Activated CD4-positive, alpha-beta memory T cell treated with anti-CD3 and anti-CD28 coated beads for 36 hours (primary cell): ENCODE measurements around the gene PJVK. TPM values are rescaled to one million over a fixed set of nuclear protein-coding genes. Genes with fewer than 3 reads are reported as not detected.
A peak's percentile ranks its signal among the peaks of the same experiment; 100 is the strongest.

Experiments
- CTCF ChIA-PET: fragments of 350-600 bp; sonication (Branson Sonifier 250); formaldehyde crosslinking; loops from one replicate; lab custom pipeline; 2021; ENCODE audit warnings: antibody characterized with exemption, inconsistent platforms; lab: Charles Lee
- POLR2A ChIA-PET: fragments of 350-600 bp; sonication (Branson Sonifier 250); formaldehyde crosslinking; loops from one replicate; lab custom pipeline; 2021; ENCODE audit warnings: antibody characterized with exemption; lab: Charles Lee
- DNase-seq: peaks from one replicate; pipeline ENCODE4 v3.0.0-alpha.2; 2020
- H3K27ac Mint-ChIP-seq: one replicate; pipeline ENCODE4 v1.8.0; 2021; ENCODE audit warnings: mixed read lengths
- H3K27me3 Mint-ChIP-seq: one replicate; pipeline ENCODE4 v1.8.0; 2021; ENCODE audit warnings: mixed read lengths
- H3K36me3 Mint-ChIP-seq: one replicate; pipeline ENCODE4 v1.8.0; 2021; ENCODE audit warnings: mixed read lengths
- H3K4me1 Mint-ChIP-seq: one replicate; pipeline ENCODE4 v1.8.0; 2021; ENCODE audit warnings: low read depth, mixed read lengths
- H3K4me3 Mint-ChIP-seq: one replicate; pipeline ENCODE4 v1.8.0; 2021; ENCODE audit warnings: mild to moderate bottlenecking, mixed read lengths
- H3K9me3 Mint-ChIP-seq: one replicate; pipeline ENCODE4 v1.8.0; 2021; ENCODE audit warnings: mixed read lengths
- intact Hi-C: fragments of 100-400 bp; cut with micrococcal nuclease; formaldehyde crosslinking; loops from one replicate; pipeline ENCODE4 v1.15.1; 2023
- total RNA-seq, 2 experiments: library from RNA; stranded (reverse); gene quantifications; one replicate each; pipeline ENCODE4 v1.2.3, GENCODE V29; 2021

PJVK gene
- total RNA-seq, 2 experiments from 2014 or later = 2.3 to 3.0 TPM

GRCh38 chr2:178482437-178482836 is 31.3 kb downstream of the PJVK start:
- ChIA-PET CTCF (interaction anchor here (0.6 to 1.0 kb wide), 3 partner anchors 10 to 85 kb away, joined by 3 read pairs; no protein-coding TSS in a partner anchor), POLR2A (no interaction called here)

GRCh38 chr2:178484245-178485041 is 33.3 kb downstream of the PJVK start:
- CTCF ChIA-PET = no interaction called here
- POLR2A ChIA-PET = no interaction called here
- H3K4me3 Mint-ChIP-seq = no peak overlapping the region
- no peaks in the 10 kb centered on the region for H3K27me3 Mint-ChIP-seq
- DNase-seq = no peak
- peaks cover 23% of the 10 kb centered on the region for H3K36me3 Mint-ChIP-seq
- no peak overlapping the region for H3K27ac Mint-ChIP-seq
- peaks cover 42% of the 10 kb centered on the region for H3K4me1 Mint-ChIP-seq
- intact Hi-C loops = no loop called here
- no peaks in the 10 kb centered on the region for H3K9me3 Mint-ChIP-seq

More at GRCh38 chr2:178482437-178482836, 31.3 kb downstream of the PJVK start:
- Mint-ChIP-seq H3K27ac (no peak overlapping the region), H3K4me1 (peaks cover 40% of the 10 kb centered on the region), H3K27me3 (no peaks in the 10 kb centered on the region), H3K9me3 (no peaks in the 10 kb centered on the region), H3K4me3 (peak overlapping the region; percentile 51), H3K36me3 (peaks cover 14% of the 10 kb centered on the region)
- peak; percentile 11 for DNase-seq
- intact Hi-C loops = no loop called here

DNA sequence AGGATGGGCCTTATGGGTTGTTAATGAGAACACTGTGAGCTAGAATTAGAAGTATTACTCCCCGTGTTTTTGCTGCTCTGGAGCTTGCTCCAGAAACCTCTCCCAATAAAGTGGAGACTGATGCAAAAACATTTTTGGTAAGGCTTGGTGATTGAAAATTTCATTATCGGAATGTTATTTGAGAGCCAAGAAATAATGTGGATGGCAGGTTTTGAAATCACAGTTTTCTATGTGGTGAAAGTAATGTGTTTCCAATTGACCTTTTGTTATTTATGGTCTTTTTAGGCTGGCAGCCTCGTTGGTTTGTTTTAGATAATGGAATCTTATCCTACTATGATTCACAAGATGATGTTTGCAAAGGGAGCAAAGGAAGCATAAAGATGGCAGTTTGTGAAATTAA is 34.2 kb downstream of the PJVK start:
- peaks cover 40% of the 10 kb centered on the region for H3K4me1 Mint-ChIP-seq
- CTCF ChIA-PET = no interaction called here
- peaks cover 29% of the 10 kb centered on the region for H3K36me3 Mint-ChIP-seq
- H3K4me3 Mint-ChIP-seq = no peak overlapping the region
- H3K9me3 Mint-ChIP-seq = no peaks in the 10 kb centered on the region
- POLR2A ChIA-PET = no interaction called here
- intact Hi-C loops = no loop called here
- no peaks in the 10 kb centered on the region for H3K27me3 Mint-ChIP-seq
- no peak overlapping the region for H3K27ac Mint-ChIP-seq
- DNase-seq = no peak

GRCh38 chr2:178491612-178492011 is 40.4 kb downstream of the PJVK start:
- H3K4me3 Mint-ChIP-seq = no peak overlapping the region
- DNase-seq = no peak
- intact Hi-C loops = no loop called here
- no peaks in the 10 kb centered on the region for H3K9me3 Mint-ChIP-seq
- no peaks in the 10 kb centered on the region for H3K27me3 Mint-ChIP-seq
- no peak overlapping the region for H3K27ac Mint-ChIP-seq
- ChIA-PET CTCF (no interaction called here), POLR2A (no interaction called here)
- H3K36me3 Mint-ChIP-seq = peaks cover 56% of the 10 kb centered on the region
- H3K4me1 Mint-ChIP-seq = peaks cover 14% of the 10 kb centered on the region

DNA sequence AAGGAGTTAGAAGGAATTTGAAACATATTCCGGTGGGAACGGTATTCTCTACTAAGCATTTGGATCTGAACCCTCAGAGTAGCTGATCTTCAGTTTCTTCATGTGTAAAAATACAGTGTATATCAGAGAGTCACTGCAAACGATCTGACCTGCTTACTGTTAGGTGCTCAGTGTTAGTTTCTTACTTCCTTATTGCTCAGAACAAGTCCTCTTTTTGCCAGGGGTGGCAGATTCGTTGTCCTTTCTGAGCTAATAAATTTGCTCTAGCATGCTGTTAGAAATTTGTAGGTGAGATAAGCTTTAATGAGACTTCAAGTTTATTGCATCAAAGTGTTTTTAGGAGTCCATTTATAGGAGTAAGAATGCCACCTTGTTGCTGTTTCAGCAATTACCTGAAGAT is 44.9 kb downstream of the PJVK start:
- no peak overlapping the region for H3K27ac Mint-ChIP-seq
- no peak overlapping the region for H3K4me3 Mint-ChIP-seq
- intact Hi-C loops = no loop called here
- no peak for DNase-seq
- no peaks in the 10 kb centered on the region for H3K27me3 Mint-ChIP-seq
- peaks cover 2% of the 10 kb centered on the region for H3K4me1 Mint-ChIP-seq
- peaks cover 54% of the 10 kb centered on the region for H3K36me3 Mint-ChIP-seq
- H3K9me3 Mint-ChIP-seq = no peaks in the 10 kb centered on the region
- ChIA-PET CTCF (interaction anchor here (0.6 kb wide), 1 partner anchor 170 kb away, joined by 3 read pairs; no protein-coding TSS in a partner anchor), POLR2A (no interaction called here)

DNA sequence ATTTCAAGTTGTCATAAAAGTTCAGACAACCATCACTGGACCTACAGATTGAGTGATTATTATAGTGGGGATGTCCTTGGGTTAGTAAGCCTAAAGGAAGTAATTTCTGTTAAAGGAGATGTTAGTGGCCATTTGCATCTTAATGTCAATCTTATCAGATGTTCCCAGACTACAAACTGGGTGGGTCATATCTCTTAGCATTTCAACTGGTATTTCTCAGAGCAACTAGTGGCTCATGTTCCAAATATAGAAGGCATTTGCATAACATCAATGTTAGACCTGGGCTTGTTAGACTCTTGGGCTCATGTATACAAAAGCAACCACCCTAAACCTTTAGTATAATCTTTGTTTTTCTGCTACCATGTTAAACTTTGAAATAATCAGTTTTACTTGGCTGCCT is 47.0 kb downstream of the PJVK start:
- POLR2A ChIA-PET = no interaction called here
- H3K9me3 Mint-ChIP-seq = no peaks in the 10 kb centered on the region
- H3K27ac Mint-ChIP-seq = no peak overlapping the region
- no peak for DNase-seq
- CTCF ChIA-PET = interaction anchor here (0.5 to 0.9 kb wide), 2 partner anchors 17 to 83 kb away, joined by 3 read pairs; no protein-coding TSS in a partner anchor
- intact Hi-C loops = no loop called here
- no peaks in the 10 kb centered on the region for H3K4me1 Mint-ChIP-seq
- peaks cover 58% of the 10 kb centered on the region for H3K36me3 Mint-ChIP-seq
- no peak overlapping the region for H3K4me3 Mint-ChIP-seq
- H3K27me3 Mint-ChIP-seq = no peaks in the 10 kb centered on the region

DNA sequence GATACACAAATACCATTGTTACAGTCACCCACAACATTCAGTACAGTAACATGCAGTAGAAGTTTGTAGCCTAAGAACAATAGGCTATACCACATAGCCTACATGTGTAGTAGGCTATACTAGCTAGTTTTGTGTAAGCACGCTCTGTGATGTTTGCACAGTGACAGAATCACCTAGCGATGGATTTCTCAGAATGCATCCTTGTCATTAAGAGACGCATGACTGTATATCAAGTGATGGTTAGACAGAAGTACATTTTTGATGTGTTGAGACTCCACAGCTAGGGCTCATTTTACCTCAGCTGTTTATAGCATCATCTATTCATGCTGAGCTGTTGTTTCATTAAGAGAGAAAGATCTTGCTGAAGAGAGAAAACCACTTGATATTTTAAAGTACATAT is 48.5 kb downstream of the PJVK start:
- H3K36me3 Mint-ChIP-seq = peaks cover 53% of the 10 kb centered on the region
- ChIA-PET CTCF (interaction anchor here (1.2 kb wide), 1 partner anchor 85 kb away, joined by 3 read pairs; no protein-coding TSS in a partner anchor), POLR2A (no interaction called here)
- DNase-seq = no peak
- no peaks in the 10 kb centered on the region for H3K9me3 Mint-ChIP-seq
- intact Hi-C loops = no loop called here
- no peaks in the 10 kb centered on the region for H3K27me3 Mint-ChIP-seq
- no peaks in the 10 kb centered on the region for H3K4me1 Mint-ChIP-seq
- no peak overlapping the region for H3K4me3 Mint-ChIP-seq
- no peak overlapping the region for H3K27ac Mint-ChIP-seq

DNA sequence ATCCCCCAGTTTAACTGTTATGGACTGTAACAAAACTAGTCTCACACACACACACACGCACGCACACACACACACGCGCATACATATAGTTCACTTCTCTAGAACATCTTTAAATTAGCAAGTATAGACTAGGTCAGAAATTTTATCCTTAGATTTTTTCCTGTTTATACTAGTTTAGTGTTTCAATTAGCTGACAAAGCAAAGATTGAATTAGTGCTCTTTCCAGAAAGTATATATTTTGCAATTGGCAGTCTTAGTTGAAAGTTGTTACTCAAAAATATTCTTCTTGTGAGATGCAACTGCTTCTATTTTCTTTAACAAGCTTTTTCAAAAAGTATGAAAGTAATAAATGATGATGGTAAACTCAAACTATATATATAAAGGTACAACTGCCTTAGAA is 51.6 kb downstream of the PJVK start:
- intact Hi-C loops = no loop called here
- Mint-ChIP-seq H3K4me1 (peaks cover 9% of the 10 kb centered on the region), H3K9me3 (no peaks in the 10 kb centered on the region), H3K27me3 (no peaks in the 10 kb centered on the region), H3K27ac (no peak overlapping the region), H3K36me3 (peaks cover 40% of the 10 kb centered on the region), H3K4me3 (no peak overlapping the region)
- ChIA-PET CTCF (interaction anchor here (0.6 to 1.6 kb wide), 3 partner anchors 10 to 20 kb away, joined by 3 to 4 read pairs (median 3); no protein-coding TSS in a partner anchor), POLR2A (no interaction called here)
- no peak for DNase-seq

- no peak for DNase-seq
- no peak overlapping the region for H3K4me3 Mint-ChIP-seq
- intact Hi-C loops = no loop called here
- peaks cover 23% of the 10 kb centered on the region for H3K36me3 Mint-ChIP-seq
- H3K27ac Mint-ChIP-seq = no peak overlapping the region
- peaks cover 14% of the 10 kb centered on the region for H3K4me1 Mint-ChIP-seq
- H3K27me3 Mint-ChIP-seq = no peaks in the 10 kb centered on the region
- POLR2A ChIA-PET = no interaction called here
- H3K9me3 Mint-ChIP-seq = no peaks in the 10 kb centered on the region
- CTCF ChIA-PET = no interaction called here
Observed at GRCh38 chr2:178506101-178506500, 54.9 kb downstream of the PJVK start.

DNA sequence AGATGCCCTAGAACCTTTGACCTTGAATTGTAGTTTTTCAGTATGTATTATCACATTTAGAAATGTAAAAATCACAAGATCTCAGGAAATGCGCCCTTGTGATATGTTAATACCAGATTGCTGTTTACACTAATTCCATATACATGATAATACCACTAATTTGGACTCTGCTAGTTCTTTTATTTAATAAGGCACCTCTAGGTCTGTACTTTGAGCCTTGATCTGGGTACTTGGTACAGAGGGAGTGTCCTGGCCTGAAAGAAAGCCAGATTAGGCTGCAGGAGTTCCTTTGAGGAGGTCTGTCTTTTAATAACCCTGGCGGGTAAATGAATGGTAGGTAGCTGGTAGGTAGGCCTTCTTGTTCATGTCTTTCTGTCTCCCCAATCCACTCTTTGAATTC is 55.3 kb downstream of the PJVK start:
- H3K27ac Mint-ChIP-seq = no peak overlapping the region
- H3K4me3 Mint-ChIP-seq = no peak overlapping the region
- peaks cover 24% of the 10 kb centered on the region for H3K36me3 Mint-ChIP-seq
- POLR2A ChIA-PET = no interaction called here
- H3K4me1 Mint-ChIP-seq = peaks cover 14% of the 10 kb centered on the region
- no peaks in the 10 kb centered on the region for H3K27me3 Mint-ChIP-seq
- no peak for DNase-seq
- H3K9me3 Mint-ChIP-seq = no peaks in the 10 kb centered on the region
- CTCF ChIA-PET = no interaction called here
- intact Hi-C loops = no loop called here

GRCh38 chr2:178506949-178507348 is 55.8 kb downstream of the PJVK start:
- ChIA-PET POLR2A (no interaction called here), CTCF (interaction anchor here (1.0 kb wide), 1 partner anchor 24 kb away, joined by 3 read pairs; no protein-coding TSS in a partner anchor)
- no peaks in the 10 kb centered on the region for H3K9me3 Mint-ChIP-seq
- no peaks in the 10 kb centered on the region for H3K27me3 Mint-ChIP-seq
- H3K4me3 Mint-ChIP-seq = no peak overlapping the region
- peaks cover 14% of the 10 kb centered on the region for H3K4me1 Mint-ChIP-seq
- peaks cover 23% of the 10 kb centered on the region for H3K36me3 Mint-ChIP-seq
- no peak for DNase-seq
- intact Hi-C loops = no loop called here
- no peak overlapping the region for H3K27ac Mint-ChIP-seq

DNA sequence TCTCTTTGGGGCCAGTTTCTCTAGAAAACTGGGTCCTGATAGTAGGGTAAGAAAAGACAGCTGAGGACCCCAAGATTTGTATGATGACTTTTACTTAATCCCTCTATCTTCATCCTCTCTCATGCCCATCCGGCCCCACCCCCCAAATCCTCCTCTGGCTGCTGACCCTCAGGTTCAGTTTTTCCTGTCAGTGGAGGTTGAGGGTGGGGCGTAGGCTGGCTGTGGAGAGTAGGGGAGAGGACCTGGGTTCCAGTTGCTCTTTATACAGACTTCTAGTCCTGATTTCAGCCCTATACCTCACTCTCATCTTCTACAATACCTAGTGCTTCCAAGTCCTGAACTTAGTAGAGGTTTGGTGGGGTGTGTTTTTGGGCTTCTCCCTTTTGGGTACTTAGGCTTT is 57.5 kb downstream of the PJVK start:
- H3K4me1 Mint-ChIP-seq = peaks cover 26% of the 10 kb centered on the region
- no peak for DNase-seq
- CTCF ChIA-PET = interaction anchor here (0.6 kb wide), 1 partner anchor 16 kb away, joined by 3 read pairs; no protein-coding TSS in a partner anchor
- H3K9me3 Mint-ChIP-seq = no peaks in the 10 kb centered on the region
- H3K36me3 Mint-ChIP-seq = peaks cover 25% of the 10 kb centered on the region
- no peaks in the 10 kb centered on the region for H3K27me3 Mint-ChIP-seq
- POLR2A ChIA-PET = no interaction called here
- intact Hi-C loops = no loop called here
- H3K27ac Mint-ChIP-seq = no peak overlapping the region
- H3K4me3 Mint-ChIP-seq = no peak overlapping the region
